K562 (cell line): ENCODE measurements around the gene CD248. TPM values are rescaled to one million over a fixed set of nuclear protein-coding genes. Genes with fewer than 3 reads are reported as not detected.

ENCODE experiments used
- CBX2 ChIP-seq: fragments of 200-600 bp; sonication (generic); IDR thresholded peaks from one replicate; pipeline ENCODE4 v1.6.1; 2012; ENCODE audit warnings: mild to moderate bottlenecking, low read length, inconsistent platforms; ENCODE audit not compliant: insufficient read depth, poor library complexity, severe bottlenecking
- DMBX1 ChIP-seq: fragments of 250-450 bp; sonication (Bioruptor Pico); IDR thresholded peaks from 2 replicates; pipeline ENCODE4 v1.8.0; 2022; ENCODE audit warnings: inconsistent platforms, mild to moderate bottlenecking, moderate library complexity, borderline replicate concordance
- HLTF ChIP-seq: fragments of 450-650 bp; IDR thresholded peaks from 2 replicates; pipeline ENCODE4 v1.6.1; 2016
- IRF2 ChIP-seq: sonication (generic); formaldehyde crosslinking; IDR thresholded peaks from 2 replicates; pipeline ENCODE4 v1.8.1; 2022; ENCODE audit warnings: mild to moderate bottlenecking, missing genetic modification reagents
- NR2C1 ChIP-seq, 2 experiments: fragments of 450-650 bp; IDR thresholded peaks; 2 replicates each; pipeline ENCODE4 v1.6.1; 2017; ENCODE audit warnings: mild to moderate bottlenecking in 2 of 2, antibody characterized with exemption in 1 of 2, inconsistent platforms in 1 of 2, missing compliant biosample characterization in 1 of 2, missing genetic modification characterization in 1 of 2
- SP1 ChIP-seq: sonication (generic); formaldehyde crosslinking; IDR thresholded peaks from 2 replicates; pipeline ENCODE4 v1.8.1; 2022; ENCODE audit warnings: mild to moderate bottlenecking, missing genetic modification reagents
- YY1 ChIP-seq, 3 experiments: IDR thresholded peaks; 2 replicates each; pipeline ENCODE4 v1.6.1; 2011; ENCODE audit warnings: low read length in 2 of 3, mild to moderate bottlenecking in 2 of 3, moderate library complexity in 2 of 3, borderline replicate concordance in 1 of 3, control low read depth in 1 of 3, low read depth in 1 of 3; ENCODE audit not compliant: insufficient read depth in 3 of 3, insufficient replicate concordance in 2 of 3, control insufficient read depth in 1 of 3, insufficient read length in 1 of 3; ENCODE audit errors: extremely low read depth in 1 of 3
- ZNF263 ChIP-seq: sonication (generic); formaldehyde crosslinking; IDR thresholded peaks from 2 replicates; pipeline ENCODE4 v1.8.0; 2022; ENCODE audit warnings: mild to moderate bottlenecking, missing genetic modification reagents, borderline replicate concordance
- polyA plus RNA-seq, 8 experiments: library from polyadenylated mRNA; depleted of rRNA in 4 of 8; stranded (reverse) in 5 of 8; unstranded in 3 of 8; fragments of >200 nt; fragmentation: Nextera tagmentation in 2 of 8; fragmentation: Illumina TruSeq in 1 of 8; extraction: Ambion mirVana in 2 of 8; extraction: Trizol in 1 of 8; gene quantifications; 2 replicates each; pipeline versions ENCODE4 v1.2.1 to v1.2.3, GENCODE V29; 2011 to 2014; ENCODE audit warnings: inconsistent platforms in 1 of 8, missing spikeins in 1 of 8
- total RNA-seq, 7 experiments: library from RNA; depleted of rRNA in 6 of 7; stranded (reverse); fragments of >200 nt in 6 of 7; fragmentation: Illumina TruSeq in 2 of 7; extraction: Trizol in 2 of 7; gene quantifications; 2 replicates each; pipeline versions ENCODE4 v1.2.1 to v1.2.3, GENCODE V29; 2011 to 2021; ENCODE audit warnings: low replicate concordance in 1 of 7
- TF ChIP-seq, protein P1 (sequence below): fragments of 250-450 bp; sonication (Bioruptor Pico); IDR thresholded peaks from 2 replicates; pipeline ENCODE4 v1.5.0; 2022; ENCODE audit warnings: mild to moderate bottlenecking
- TF ChIP-seq, protein P2 (sequence below): fragments of 450-650 bp; conservative IDR thresholded peaks from 2 replicates; pipeline ENCODE4 v1.6.1; 2016; ENCODE audit warnings: missing genetic modification characterization, low read depth, mild to moderate bottlenecking, missing compliant biosample characterization, moderate library complexity
- TF ChIP-seq, protein P3 (sequence below): fragments of 450-650 bp; IDR thresholded peaks from 2 replicates; pipeline ENCODE4 v1.6.1; 2016; ENCODE audit warnings: low read depth

CD248 gene
- total and polyA plus RNA-seq, 9 of the 15 experiments (the other 6 are each of a cell fraction or from before 2014, with no cell fraction given): 0.09 TPM; not detected in 8

DNA sequence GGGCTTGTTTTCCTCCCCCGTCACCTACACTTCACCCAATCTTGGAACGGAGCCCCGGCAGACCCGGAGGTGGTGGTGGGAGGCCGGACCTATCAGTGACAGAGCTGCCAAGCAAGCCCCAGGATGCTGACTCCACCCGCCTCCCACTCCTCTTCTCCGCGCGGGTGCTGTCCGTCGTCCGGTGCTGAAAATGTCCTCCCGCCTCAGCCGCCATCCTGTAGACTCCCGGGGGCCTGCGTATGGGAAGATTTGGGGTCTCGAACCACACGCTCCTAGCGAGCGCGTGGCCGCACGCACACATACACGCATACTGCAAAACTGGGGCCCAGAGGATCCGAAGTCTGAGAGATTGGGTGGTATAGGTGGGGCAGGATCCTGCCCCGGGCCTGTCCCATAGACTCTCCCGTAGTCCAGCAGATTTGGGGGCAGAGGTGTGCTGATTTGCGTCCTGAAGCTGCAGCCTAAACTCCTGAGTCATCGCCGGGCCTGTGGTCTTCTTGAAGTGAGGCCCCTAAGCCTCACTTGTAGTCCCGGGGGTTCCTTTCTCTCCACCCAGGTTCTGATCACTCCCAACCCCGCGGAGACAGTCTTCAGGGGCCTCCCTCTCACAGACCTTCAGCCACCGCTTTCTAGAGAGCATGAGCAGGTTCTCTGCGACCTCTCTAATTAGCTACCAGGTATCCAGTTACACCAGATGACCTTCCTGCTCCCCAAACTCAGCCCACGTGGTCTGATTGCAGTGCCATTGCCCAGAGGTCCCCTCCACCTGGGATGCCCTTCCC lies 27.1 kb downstream of the CD248 start (continued):
- TF ChIP-seq, protein P1, sequence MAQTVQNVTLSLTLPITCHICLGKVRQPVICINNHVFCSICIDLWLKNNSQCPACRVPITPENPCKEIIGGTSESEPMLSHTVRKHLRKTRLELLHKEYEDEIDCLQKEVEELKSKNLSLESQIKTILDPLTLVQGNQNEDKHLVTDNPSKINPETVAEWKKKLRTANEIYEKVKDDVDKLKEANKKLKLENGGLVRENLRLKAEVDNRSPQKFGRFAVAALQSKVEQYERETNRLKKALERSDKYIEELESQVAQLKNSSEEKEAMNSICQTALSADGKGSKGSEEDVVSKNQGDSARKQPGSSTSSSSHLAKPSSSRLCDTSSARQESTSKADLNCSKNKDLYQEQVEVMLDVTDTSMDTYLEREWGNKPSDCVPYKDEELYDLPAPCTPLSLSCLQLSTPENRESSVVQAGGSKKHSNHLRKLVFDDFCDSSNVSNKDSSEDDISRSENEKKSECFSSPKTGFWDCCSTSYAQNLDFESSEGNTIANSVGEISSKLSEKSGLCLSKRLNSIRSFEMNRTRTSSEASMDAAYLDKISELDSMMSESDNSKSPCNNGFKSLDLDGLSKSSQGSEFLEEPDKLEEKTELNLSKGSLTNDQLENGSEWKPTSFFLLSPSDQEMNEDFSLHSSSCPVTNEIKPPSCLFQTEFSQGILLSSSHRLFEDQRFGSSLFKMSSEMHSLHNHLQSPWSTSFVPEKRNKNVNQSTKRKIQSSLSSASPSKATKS: peak; percentile 48; the same call in 1 of the 2 replicates
- TF ChIP-seq, protein P2, sequence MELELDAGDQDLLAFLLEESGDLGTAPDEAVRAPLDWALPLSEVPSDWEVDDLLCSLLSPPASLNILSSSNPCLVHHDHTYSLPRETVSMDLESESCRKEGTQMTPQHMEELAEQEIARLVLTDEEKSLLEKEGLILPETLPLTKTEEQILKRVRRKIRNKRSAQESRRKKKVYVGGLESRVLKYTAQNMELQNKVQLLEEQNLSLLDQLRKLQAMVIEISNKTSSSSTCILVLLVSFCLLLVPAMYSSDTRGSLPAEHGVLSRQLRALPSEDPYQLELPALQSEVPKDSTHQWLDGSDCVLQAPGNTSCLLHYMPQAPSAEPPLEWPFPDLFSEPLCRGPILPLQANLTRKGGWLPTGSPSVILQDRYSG (tag): peak; percentile 56; the same call in 1 of the 2 replicates
- TF ChIP-seq YY1 (IDR thresholded peaks at IDR 0.05; ENCODE audit: borderline replicate concordance in 1 of 3, control insufficient read depth in 1 of 3, extremely low read depth in 1 of 3, insufficient read depth in 3 of 3, insufficient read length in 1 of 3, insufficient replicate concordance in 2 of 3, low read depth in 1 of 3, low read length in 2 of 3) (peak in 2 of 3 experiments; percentile 54 to 77), NR2C1 (IDR thresholded peaks at IDR 0.05) (no peak), NR2C1 (tag; IDR thresholded peaks at IDR 0.05) (peak; percentile 33; the same call in 1 of the 2 replicates), ZNF263 (CRISPR knock-in tag) (peak; percentile 84), CBX2 (no peak), IRF2 (CRISPR knock-in tag) (peak; percentile 83; the same call in 1 of the 2 replicates), SP1 (CRISPR knock-in tag) (peak; percentile 72; the same call in 1 of the 2 replicates), HLTF (no peak; the same call in 1 of the 2 replicates), DMBX1 (CRISPR knock-in tag) (peak; percentile 84)
- TF ChIP-seq, protein P3, sequence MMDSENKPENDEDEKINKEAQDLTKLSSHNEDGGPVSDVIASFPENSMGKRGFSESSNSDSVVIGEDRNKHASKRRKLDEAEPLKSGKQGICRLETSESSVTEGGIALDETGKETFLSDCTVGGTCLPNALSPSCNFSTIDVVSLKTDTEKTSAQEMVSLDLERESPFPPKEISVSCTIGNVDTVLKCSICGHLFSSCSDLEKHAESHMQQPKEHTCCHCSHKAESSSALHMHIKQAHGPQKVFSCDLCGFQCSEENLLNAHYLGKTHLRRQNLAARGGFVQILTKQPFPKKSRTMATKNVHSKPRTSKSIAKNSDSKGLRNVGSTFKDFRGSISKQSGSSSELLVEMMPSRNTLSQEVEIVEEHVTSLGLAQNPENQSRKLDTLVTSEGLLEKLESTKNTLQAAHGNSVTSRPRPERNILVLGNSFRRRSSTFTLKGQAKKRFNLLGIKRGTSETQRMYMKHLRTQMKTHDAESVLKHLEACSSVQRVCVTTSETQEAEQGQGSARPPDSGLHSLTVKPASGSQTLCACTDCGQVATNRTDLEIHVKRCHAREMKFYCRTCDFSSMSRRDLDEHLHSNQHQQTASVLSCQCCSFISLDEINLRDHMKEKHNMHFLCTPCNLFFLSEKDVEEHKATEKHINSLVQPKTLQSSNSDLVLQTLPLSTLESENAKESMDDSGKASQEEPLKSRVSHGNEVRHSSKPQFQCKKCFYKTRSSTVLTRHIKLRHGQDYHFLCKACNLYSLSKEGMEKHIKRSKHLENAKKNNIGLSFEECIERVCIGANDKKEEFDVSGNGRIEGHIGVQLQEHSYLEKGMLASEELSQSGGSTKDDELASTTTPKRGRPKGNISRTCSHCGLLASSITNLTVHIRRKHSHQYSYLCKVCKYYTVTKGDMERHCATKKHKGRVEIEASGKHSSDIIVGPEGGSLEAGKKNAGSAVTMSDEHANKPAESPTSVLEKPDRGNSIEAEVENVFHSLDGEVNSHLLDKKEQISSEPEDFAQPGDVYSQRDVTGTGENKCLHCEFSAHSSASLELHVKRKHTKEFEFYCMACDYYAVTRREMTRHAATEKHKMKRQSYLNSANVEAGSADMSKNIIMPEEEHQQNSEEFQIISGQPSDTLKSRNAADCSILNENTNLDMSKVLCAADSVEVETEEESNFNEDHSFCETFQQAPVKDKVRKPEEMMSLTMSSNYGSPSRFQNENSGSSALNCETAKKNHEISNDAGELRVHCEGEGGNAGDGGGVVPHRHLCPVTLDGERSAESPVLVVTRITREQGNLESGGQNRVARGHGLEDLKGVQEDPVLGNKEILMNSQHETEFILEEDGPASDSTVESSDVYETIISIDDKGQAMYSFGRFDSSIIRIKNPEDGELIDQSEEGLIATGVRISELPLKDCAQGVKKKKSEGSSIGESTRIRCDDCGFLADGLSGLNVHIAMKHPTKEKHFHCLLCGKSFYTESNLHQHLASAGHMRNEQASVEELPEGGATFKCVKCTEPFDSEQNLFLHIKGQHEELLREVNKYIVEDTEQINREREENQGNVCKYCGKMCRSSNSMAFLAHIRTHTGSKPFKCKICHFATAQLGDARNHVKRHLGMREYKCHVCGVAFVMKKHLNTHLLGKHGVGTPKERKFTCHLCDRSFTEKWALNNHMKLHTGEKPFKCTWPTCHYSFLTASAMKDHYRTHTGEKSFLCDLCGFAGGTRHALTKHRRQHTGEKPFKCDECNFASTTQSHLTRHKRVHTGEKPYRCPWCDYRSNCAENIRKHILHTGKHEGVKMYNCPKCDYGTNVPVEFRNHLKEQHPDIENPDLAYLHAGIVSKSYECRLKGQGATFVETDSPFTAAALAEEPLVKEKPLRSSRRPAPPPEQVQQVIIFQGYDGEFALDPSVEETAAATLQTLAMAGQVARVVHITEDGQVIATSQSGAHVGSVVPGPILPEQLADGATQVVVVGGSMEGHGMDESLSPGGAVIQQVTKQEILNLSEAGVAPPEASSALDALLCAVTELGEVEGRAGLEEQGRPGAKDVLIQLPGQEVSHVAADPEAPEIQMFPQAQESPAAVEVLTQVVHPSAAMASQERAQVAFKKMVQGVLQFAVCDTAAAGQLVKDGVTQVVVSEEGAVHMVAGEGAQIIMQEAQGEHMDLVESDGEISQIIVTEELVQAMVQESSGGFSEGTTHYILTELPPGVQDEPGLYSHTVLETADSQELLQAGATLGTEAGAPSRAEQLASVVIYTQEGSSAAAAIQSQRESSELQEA: no peak
